HCT116 (cell line): Measurements from ENCODE around the gene TLE6. TPM values are rescaled to one million over a fixed set of nuclear protein-coding genes. Genes with fewer than 3 reads are reported as not detected.

ENCODE experiments used
- ATAC-seq: fragments of 200-7000 bp; cut with Tn5 transposase; 2 replicates; pipeline ENCODE4 v1.9.1; 2020; ENCODE audit warnings: mild to moderate bottlenecking, moderate library complexity
- BruUV-seq: library from RNA; stranded (reverse); fragments of 400-500 nt; replicated peaks from 2 replicates; lab custom pipeline; 2021; lab: Mats Ljungman, UMichigan
- CTCF ChIA-PET: fragments of 300-600 bp; sonication (Branson Sonifier 250); formaldehyde crosslinking; loops from one replicate; lab custom pipeline; 2021; ENCODE audit warnings: antibody characterized with exemption; lab: Charles Lee
- POLR2A ChIA-PET: fragments of 300-600, 350-600 bp; sonication (Branson Sonifier 250); formaldehyde crosslinking; loops from one replicate; lab custom pipeline; 2021; ENCODE audit warnings: antibody characterized with exemption; lab: Charles Lee
- RAD21 ChIA-PET, 2 experiments: fragments of 300-600 bp; sonication (Branson Sonifier 250); formaldehyde crosslinking; loops; one replicate each; lab custom pipeline; 2023; ENCODE audit warnings: low total read pairs in 2 of 2; ENCODE audit not compliant: uncharacterized antibody in 2 of 2, unreplicated experiment in 2 of 2, low non-redundant PET in 1 of 2; lab: Charles Lee
- DNase-seq: peaks from one replicate; pipeline ENCODE4 v3.0.0-alpha.2; 2010; ENCODE audit warnings: low read depth, low spot score
- H2AFZ ChIP-seq: fragments of 200-600 bp; shearing (Covaris generic), sonication (generic); 2 replicates; pipeline ENCODE4 v1.6.1; 2017; ENCODE audit warnings: low read depth, mixed run types, mixed read lengths, antibody characterized with exemption, low read length; ENCODE audit not compliant: poor library complexity, severe bottlenecking
- H3K27ac ChIP-seq: 2 replicates; pipeline ENCODE4 v1.5.1; 2012; ENCODE audit warnings: low read depth, low read length
- H3K27me3 ChIP-seq: fragments of 200-600 bp; sonication (generic); 2 replicates; pipeline ENCODE4 v1.6.1; 2016; ENCODE audit warnings: mixed run types, low read length, mixed read lengths; ENCODE audit not compliant: insufficient read depth
- H3K36me3 ChIP-seq, 2 experiments: fragments of 200-500 bp in 1 of 2; fragments of 200-600 bp in 1 of 2; sonication (Bioruptor generic) in 1 of 2; sonication (generic) in 1 of 2; 2 replicates each; pipeline versions ENCODE4 v1.5.1 to v1.6.1; 2014 to 2016; ENCODE audit warnings: low read length in 2 of 2, inconsistent platforms in 1 of 2, mixed read lengths in 1 of 2, mixed run types in 1 of 2; ENCODE audit not compliant: insufficient read depth in 2 of 2, control insufficient read depth in 1 of 2
- H3K4me1 ChIP-seq, 2 experiments: fragments of 200-600 bp in 1 of 2; sonication (generic) in 1 of 2; 2 replicates each; pipeline versions ENCODE4 v1.5.1 to v1.6.1; 2012 to 2017; ENCODE audit warnings: low read length in 2 of 2, inconsistent platforms in 1 of 2, mild to moderate bottlenecking in 1 of 2, mixed read lengths in 1 of 2, mixed run types in 1 of 2, moderate library complexity in 1 of 2; ENCODE audit not compliant: insufficient read depth in 2 of 2, control insufficient read depth in 1 of 2
- H3K4me2 ChIP-seq: fragments of 200-600 bp; sonication (generic); 2 replicates; pipeline ENCODE4 v1.6.1; 2017; ENCODE audit warnings: mixed run types, low read length, mixed read lengths
- H3K4me3 ChIP-seq, 2 experiments: fragments of 200-600 bp in 1 of 2; sonication (generic) in 1 of 2; replicated peaks in 1 of 2; 2 replicates each; pipeline ENCODE4 v1.5.1; 2011 to 2016; ENCODE audit warnings: low read length in 2 of 2, control low read depth in 1 of 2, low read depth in 1 of 2, mild to moderate bottlenecking in 1 of 2, mixed read lengths in 1 of 2, mixed run types in 1 of 2
- H3K79me2 ChIP-seq: fragments of 200-600 bp; sonication (generic); 2 replicates; pipeline ENCODE4 v1.6.1; 2017; ENCODE audit warnings: mild to moderate bottlenecking, mixed run types, low read length, moderate library complexity, mixed read lengths; ENCODE audit not compliant: insufficient read depth
- H3K9ac ChIP-seq: fragments of 200-600 bp; sonication (generic); 2 replicates; pipeline ENCODE4 v1.6.1; 2016; ENCODE audit warnings: low read length, mixed read lengths
- H3K9me2 ChIP-seq: fragments of 200-600 bp; sonication (generic), shearing (Covaris generic); 2 replicates; pipeline ENCODE4 v1.6.1; 2017; ENCODE audit warnings: mixed run types, mild to moderate bottlenecking, moderate library complexity; ENCODE audit not compliant: insufficient read depth
- H3K9me3 ChIP-seq, 2 experiments: fragments of 200-500 bp in 1 of 2; fragments of 200-600 bp in 1 of 2; sonication (Bioruptor generic) in 1 of 2; sonication (generic) in 1 of 2; 2 replicates each; pipeline ENCODE4 v1.6.1; 2014 to 2017; ENCODE audit warnings: low read length in 2 of 2, mixed read lengths in 2 of 2, inconsistent platforms in 1 of 2, low read depth in 1 of 2, mild to moderate bottlenecking in 1 of 2, mixed run types in 1 of 2, moderate library complexity in 1 of 2; ENCODE audit not compliant: control insufficient read depth in 1 of 2, insufficient read depth in 1 of 2
- H4K20me1 ChIP-seq: fragments of 200-600 bp; sonication (generic), shearing (Covaris generic); 2 replicates; pipeline ENCODE4 v1.6.1; 2017; ENCODE audit warnings: mixed run types, mild to moderate bottlenecking, moderate library complexity; ENCODE audit not compliant: insufficient read depth
- CEBPB ChIP-seq: IDR thresholded peaks from 2 replicates; pipeline ENCODE4 v1.6.1; 2012; ENCODE audit warnings: low read depth
- CTCF ChIP-seq, 3 experiments: fragments of 200-600 bp in 1 of 3; sonication (generic) in 1 of 3; IDR thresholded peaks in 2 of 3; conservative IDR thresholded peaks in 1 of 3; 2 replicates each; pipeline ENCODE4 v1.5.1; 2012 to 2017; ENCODE audit warnings: low read depth in 2 of 3, low read length in 2 of 3, antibody characterized with exemption in 1 of 3, borderline replicate concordance in 1 of 3, control low read depth in 1 of 3, mild to moderate bottlenecking in 1 of 3, mixed read lengths in 1 of 3, mixed run types in 1 of 3, moderate library complexity in 1 of 3; ENCODE audit not compliant: insufficient read depth in 1 of 3
- EZH2 ChIP-seq: fragments of 200-600 bp; sonication (generic); IDR thresholded peaks from 2 replicates; pipeline ENCODE4 v1.6.1; 2017; ENCODE audit warnings: antibody characterized with exemption, mixed run types
- JUND ChIP-seq: IDR thresholded peaks from 2 replicates; pipeline ENCODE4 v1.6.1; 2012
- ZFX ChIP-seq: fragments of 450-650 bp; IDR thresholded peaks from 2 replicates; pipeline ENCODE4 v1.6.1; 2017
- intact Hi-C: fragments of 100-400 bp; cut with micrococcal nuclease; formaldehyde crosslinking; loops from 2 replicates; pipeline ENCODE4 v1.10.0; 2022
- total RNA-seq: library from RNA; stranded (reverse); gene quantifications from one replicate; pipeline ENCODE4 v1.2.1, GENCODE V29; 2021; ENCODE audit not compliant: unreplicated experiment
- TF ChIP-seq, protein P1 (sequence below): IDR thresholded peaks from 2 replicates; pipeline ENCODE4 v1.6.1; 2012

TLE6 gene
- total RNA-seq, 1 experiment from 2014 or later = 10.9 TPM

DNA sequence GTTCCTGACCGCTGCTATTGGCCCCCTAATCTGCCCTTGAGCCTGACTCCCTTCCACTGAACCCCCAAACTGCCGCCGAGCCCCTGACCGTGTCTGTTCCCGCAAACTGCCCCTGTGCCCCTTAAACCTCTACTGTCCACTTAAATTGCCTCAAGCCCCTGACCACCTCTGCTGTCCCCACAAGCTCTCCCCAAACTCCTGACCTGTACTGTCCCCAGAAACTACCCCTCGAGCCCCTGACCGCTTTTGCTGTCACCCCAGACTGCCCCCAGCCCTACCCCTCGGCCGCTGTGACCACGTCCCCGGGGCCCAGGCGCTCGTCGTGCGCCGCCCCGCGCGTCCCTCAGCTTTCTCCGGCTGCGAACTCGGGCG, 33.0 kb upstream of the TLE6 start:
- Histone ChIP-seq H3K9me2 (no peaks in the 10 kb centered on the region), H4K20me1 (no peaks in the 10 kb centered on the region), H3K4me2 (peak overlapping the region; percentile 95), H3K4me1 (peaks cover 6 to 23% of the 10 kb centered on the region in 2 experiments; a peak in 3 of 4 replicates), H3K9ac (peak overlapping the region; percentile 86), H3K9me3 (peaks cover 0 to 2% of the 10 kb centered on the region in 2 experiments; a peak in 1 of 4 replicates), H3K27me3 (no peaks in the 10 kb centered on the region), H2AFZ (no peak overlapping the region), H3K4me3 (peak overlapping the region; percentile 85 to 95), H3K36me3 (peaks cover 0 to 4% of the 10 kb centered on the region in 2 experiments; a peak in 3 of 4 replicates), H3K79me2 (peaks cover 35% of the 10 kb centered on the region), H3K27ac (peak overlapping the region; percentile 59; the same call in 1 of the 2 replicates)
- intact Hi-C loops = loop anchor here (5.0 kb wide), 1 partner anchor 42 kb away; the partner anchor contains the start of gene ZNF57
- TF ChIP-seq ZFX (peak; percentile 35; the same call in 1 of the 2 replicates), CTCF (IDR thresholded peaks at IDR 0.05 in 2 of 3, conservative IDR thresholded peaks at IDR 0.05 in 1 of 3; ENCODE audit: borderline replicate concordance in 1 of 3, insufficient read depth in 1 of 3, low read depth in 2 of 3, low read length in 2 of 3) (no peak), EZH2 (no peak), JUND (no peak), CEBPB (no peak)
- TF ChIP-seq, protein P1, sequence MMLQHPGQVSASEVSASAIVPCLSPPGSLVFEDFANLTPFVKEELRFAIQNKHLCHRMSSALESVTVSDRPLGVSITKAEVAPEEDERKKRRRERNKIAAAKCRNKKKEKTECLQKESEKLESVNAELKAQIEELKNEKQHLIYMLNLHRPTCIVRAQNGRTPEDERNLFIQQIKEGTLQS = no peak
- ChIA-PET CTCF (interaction anchor here (0.8 kb wide), 1 partner anchor 57 kb away, joined by 3 read pairs; no protein-coding TSS in a partner anchor), POLR2A (no interaction called here), RAD21 (no interaction called here)
- ATAC-seq (peak; percentile 18; the same call in 1 of the 2 replicates), DNase-seq (no peak)
- no TSS peak for BruUV-seq
